GM12872 (cell line): ENCODE measurements around the gene TUBA4A.

Source experiments
- TF ChIP-seq, protein P1 (sequence below): IDR thresholded peaks from 3 replicates; pipeline ENCODE4 v1.5.1; 2011; ENCODE audit warnings: low read depth, mild to moderate bottlenecking, low read length, moderate library complexity; ENCODE audit not compliant: insufficient read depth

Gene TUBA4A

DNA sequence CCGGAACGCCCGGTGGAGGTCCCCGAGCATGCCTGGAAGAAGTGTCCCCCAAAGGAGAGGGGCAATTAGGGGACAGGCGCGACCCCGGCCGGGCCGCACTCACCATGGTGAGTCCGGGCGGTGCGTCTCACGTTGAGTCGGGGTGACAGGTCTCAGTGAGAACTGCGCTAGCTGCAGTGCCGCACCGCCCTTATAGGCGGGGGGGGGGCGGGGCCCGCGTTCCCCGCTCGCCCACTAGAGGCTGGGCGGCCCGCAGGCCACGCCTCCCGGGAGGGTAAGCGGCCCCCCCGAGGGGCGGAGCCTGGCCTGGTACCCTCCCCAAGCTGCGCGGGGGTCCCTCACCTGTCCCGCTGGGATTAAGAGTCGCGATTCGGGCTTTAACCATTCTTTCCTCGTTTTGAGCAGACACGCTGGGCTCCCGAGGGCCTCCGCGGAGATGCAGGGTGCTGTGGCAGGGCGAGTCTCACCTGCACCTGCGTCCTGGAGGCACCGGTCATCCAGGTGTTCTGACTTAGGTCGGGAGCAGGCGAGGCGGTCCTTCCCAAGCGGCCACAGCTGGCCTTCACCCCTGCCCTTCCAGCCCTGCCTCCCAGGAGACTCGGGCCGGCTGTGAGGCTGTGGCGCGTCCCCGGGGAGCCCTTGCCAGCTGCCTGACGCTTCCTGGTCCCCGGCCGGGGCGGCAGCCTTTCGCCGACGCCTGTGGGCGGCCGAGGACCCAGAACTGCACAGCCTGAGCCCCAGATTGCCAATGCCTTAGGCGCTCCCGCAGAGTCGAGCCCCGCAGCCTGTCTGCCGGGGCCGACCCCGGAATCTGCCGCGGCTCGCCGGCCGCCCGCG is at the start of gene TUBA4A:
TUBA4A (minus strand) TSS at position 166 of the 837 bp plus-strand sequence; CDS start at position 106, 60 bp downstream.
- TF ChIP-seq, protein P1, sequence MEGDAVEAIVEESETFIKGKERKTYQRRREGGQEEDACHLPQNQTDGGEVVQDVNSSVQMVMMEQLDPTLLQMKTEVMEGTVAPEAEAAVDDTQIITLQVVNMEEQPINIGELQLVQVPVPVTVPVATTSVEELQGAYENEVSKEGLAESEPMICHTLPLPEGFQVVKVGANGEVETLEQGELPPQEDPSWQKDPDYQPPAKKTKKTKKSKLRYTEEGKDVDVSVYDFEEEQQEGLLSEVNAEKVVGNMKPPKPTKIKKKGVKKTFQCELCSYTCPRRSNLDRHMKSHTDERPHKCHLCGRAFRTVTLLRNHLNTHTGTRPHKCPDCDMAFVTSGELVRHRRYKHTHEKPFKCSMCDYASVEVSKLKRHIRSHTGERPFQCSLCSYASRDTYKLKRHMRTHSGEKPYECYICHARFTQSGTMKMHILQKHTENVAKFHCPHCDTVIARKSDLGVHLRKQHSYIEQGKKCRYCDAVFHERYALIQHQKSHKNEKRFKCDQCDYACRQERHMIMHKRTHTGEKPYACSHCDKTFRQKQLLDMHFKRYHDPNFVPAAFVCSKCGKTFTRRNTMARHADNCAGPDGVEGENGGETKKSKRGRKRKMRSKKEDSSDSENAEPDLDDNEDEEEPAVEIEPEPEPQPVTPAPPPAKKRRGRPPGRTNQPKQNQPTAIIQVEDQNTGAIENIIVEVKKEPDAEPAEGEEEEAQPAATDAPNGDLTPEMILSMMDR = no peak

DNA sequence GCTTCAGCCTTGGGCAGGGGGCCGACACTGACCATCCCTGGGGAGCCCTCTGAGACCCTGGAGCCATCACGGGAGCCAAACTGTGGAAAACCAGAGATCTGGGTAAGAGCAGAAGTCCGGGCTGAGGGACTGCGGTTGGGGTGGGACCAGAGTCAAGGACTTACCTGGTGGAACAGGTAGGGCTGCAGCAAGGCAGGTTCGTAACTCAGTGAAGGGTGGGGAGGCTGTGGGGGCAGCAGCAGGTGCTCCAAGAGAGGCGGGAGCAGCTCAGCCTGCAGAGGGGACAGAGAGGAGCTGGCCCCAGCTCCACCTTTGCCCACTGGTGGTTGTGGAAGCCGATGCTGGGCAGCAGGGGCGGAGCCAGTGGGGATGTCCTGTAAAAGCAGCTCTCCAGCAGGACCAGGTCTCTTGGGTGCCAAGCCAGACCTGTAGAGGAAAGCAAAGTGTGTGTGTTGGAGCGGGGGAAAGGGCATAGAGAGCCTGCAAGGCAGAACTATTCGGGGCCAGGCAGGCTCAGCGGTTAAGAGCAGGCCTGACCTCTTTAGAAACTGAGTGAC is 48.8 kb upstream of the TUBA4A start:
- TF ChIP-seq, protein P1 = no peak

DNA sequence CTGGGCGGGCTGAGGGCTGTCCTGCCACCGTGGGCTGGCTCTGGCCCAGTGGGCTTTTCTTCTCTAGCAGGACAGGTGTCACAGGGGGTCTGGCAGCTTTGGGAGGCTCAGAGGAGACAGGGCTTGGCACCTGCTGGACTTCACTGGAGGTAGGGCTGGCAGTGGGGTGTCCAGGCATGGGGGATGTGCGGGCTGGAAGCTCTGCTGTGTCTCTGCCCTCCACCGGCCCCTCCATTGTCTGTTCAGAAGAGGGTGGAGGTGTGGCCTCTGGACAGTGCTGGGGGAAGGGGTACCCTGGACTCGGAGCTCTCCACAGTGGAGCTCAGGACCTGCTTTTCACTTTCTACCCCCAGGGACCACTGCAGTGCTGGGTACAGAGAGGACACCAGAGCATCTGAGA is 46.3 kb upstream of the TUBA4A start:
- TF ChIP-seq, protein P1 = no peak

DNA sequence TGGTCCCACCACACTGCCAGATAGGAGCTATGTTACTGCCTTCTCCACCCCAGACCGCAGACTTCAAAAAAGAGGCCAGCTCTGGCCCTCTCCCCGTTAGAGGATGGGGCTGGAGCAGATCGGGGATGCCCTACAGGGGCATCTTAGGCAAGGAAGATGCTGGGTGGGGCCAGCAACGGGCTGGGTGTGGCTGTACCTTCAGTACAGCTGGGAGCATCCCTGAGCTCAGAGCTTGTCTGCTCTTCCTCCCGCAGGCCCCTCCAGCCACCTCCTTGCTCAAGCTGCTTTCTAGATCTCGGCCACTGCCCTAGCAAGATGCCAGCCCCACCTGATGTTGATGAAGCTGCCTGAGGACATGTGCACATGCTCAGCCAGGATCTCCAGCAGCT is 45.6 kb upstream of the TUBA4A start:
- TF ChIP-seq, protein P1 = no peak

DNA sequence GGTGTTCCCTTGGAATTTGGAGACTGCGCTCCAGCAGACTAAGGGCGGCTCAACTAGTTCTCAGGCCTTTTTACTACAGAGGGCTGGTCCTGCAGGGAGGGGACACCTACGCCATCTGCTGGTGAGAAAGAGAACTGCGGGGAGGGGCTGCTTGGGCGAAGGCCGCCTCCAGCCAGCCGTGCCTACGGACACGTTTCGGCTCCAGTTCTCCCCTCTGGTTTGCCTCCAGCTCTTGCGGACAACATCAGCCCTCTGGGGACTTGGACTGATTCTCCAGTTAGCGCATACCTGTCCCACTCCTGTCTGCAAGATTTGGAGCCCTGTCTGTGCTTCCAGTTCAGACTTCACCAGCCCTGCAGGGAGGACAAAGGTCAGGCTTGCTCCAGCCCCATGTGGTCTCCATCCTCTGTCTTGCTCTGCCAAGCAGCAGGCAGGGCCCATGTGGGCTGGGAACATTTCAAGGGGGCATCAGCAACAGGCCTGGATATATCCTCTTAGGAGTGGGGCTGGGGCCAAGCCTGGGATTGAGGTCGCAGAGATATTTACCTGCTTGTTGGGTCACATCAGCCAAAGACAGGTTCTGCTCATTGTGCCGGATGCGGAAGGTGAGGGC is 45.1 kb upstream of the TUBA4A start:
- TF ChIP-seq, protein P1 = peak; percentile 100

DNA sequence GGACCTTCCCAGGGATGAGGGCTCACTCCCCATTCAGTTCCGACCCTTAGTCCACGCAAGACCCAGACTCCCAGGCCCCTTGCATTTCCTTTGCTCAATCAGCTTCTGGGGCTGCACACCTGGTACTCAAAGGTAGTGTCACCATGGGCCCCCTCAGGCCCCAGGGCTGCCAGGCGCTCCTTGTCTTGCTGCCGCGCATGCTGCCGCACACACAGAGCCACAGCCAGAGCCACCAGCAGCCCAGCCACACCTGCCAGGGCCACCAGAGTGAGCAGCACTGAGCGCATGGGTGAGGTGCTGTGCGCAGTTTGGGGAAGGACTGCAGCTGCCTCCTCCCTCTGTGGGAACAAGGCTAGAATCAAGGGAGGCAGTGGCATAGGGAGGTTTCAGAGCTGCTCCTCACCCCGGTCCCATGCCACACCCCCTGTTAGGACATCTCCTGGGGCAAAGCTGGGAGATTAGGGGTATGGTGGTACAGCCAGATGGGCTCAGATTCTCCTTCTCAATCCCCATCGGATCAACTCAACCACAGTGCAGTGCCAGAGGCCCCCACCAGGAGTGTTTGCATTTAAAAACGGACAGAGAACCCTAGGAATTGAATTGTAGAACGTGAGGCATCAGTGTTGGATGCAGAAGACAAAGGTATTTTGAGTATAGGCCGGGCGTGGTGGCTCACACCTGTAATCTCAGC is 44.2 kb upstream of the TUBA4A start:
- TF ChIP-seq, protein P1 = peak; percentile 33; the same call in 2 of the 3 replicates
